Endometrium (tissue), 2 donors: ENCODE results near the gene HOXD9.

Source experiments
- FAIRE-seq: peaks from 2 replicates; lab custom pipeline; 2012; peaks lifted over from hg19 to GRCh38; lab: Jason Lieb, UNC
- donor health status: control.
- donor health status: control.

Gene HOXD9

DNA sequence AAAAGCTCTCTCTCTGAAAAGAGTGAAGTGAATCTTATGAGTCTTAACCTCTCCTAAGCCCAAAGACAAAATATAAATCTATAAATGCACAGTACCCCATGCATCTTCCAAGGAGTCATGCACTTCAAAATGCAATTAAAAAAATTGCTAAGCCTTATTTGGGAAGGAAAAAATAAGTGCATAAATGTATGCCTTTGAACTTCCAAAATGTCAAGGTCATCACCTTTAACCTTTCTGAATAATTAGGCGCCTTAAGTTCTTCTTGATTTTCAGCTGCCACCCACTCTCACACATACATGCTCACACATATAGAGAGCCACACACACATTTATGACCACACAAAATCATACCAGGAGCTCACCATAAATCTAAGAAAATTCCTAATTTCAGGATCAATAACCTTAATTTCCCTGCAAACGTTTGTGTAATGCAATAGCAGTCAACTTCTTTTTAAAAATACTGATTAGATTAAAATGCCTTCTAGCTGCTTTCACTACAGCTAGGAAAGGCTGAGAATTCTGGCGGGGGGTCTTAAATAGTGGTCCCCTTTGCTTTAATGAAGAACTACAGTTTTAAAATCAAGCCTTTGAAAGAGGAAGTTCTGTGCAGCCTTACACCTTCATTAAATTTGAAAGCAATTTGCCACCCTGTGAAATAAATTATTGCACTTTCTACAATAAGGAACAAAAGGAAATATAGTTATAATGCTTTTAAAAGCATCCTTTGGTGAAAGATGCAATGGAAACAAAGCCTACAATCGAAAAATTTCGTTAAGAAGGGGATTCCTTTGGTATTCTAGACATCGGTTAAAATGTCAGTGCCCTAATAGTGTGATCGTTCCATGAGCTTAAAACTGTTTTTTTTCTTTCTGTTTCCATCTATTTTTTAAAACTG is 11.9 kb upstream of the HOXD9 start:
- FAIRE-seq: no peak

DNA sequence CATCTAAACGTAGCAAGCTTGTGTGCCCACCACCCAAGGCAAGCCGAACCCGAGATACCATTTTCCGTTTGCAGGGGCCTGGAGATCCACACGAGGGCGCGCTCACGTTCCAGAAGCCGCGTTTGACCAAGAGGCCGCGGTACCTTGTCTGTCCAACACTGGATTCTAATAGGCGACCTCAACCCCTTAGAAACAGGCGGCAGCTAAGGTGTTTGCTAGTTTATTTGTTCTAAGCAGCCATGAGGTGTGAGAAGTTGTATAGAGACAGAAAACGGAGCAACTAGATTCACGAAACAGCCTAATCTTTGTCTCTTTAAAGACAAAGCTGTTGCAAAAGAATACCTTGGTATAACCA is 11.2 kb upstream of the HOXD9 start:
- peak; percentile 74 for FAIRE-seq

DNA sequence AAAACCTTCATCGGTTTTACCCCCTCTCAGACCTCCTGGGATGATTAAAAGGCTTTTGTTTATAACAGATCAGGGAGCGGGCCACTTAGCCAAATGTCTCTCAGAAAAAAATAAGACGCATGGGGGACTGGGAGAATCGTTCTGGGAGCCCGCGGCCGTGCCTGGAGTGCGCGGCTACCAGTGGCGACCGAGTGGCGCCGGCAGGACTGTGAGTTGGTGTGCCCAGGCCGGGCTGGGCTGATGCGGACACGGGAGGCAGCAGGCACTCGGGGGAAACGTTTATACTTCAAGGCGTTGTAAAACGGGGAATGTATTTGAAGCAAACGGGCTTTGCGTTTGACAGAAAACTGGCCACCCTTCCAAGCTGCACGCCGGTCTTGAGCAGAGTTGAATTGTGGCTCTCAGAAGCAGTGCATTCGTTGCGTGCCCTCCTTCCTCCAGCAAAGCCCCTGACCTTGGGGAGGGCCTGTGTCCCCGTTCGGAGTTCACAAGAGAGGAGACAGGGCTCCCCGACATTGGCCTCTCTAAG is 10.6 kb upstream of the HOXD9 start:
- FAIRE-seq: no peak

DNA sequence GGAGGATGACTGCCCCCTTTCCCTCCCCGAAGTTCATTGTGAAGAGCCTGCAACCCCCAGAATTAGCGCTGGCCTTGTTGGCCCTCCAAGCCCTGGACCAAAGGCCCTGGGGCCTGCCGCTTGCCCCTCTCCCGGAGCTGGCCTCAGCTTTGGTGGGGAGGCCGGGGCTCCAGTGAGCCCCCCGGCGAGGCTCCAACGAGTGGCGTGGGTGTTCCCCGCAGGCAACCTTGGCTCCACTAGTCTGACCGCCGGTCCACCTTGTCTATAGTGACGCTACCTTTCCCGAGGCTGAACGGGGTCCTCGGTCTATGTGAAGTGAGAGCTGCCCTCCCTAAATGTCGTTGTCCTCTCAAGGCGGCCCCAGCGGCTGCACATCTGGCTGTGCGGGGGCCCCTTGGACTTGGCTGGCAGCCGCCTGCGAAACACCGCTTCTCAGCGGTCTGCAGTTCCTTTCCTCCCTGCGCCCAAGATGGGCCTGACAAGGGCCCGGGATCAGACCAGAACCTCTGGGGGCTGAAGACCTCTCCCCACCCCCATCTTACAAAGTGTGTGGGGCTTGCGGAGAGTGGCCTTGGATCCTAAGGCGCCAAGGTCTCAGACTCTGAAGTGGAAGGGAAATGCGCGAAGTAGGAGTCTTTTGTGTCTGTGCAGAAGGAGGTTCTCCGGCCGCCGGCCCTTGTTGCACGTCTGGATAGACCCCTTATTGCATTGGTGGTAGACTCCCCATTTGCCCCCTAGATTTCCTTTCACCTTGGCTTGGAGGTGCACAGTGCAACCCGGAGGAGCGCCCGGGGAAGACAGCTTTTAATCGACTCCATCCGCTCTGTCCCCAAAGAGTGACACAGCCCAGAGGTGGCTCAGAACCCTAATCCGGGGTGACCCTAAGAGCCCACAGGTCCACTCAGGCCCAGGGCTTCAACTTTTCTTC is 9.9 kb upstream of the HOXD9 start:
- FAIRE-seq: no peak

DNA sequence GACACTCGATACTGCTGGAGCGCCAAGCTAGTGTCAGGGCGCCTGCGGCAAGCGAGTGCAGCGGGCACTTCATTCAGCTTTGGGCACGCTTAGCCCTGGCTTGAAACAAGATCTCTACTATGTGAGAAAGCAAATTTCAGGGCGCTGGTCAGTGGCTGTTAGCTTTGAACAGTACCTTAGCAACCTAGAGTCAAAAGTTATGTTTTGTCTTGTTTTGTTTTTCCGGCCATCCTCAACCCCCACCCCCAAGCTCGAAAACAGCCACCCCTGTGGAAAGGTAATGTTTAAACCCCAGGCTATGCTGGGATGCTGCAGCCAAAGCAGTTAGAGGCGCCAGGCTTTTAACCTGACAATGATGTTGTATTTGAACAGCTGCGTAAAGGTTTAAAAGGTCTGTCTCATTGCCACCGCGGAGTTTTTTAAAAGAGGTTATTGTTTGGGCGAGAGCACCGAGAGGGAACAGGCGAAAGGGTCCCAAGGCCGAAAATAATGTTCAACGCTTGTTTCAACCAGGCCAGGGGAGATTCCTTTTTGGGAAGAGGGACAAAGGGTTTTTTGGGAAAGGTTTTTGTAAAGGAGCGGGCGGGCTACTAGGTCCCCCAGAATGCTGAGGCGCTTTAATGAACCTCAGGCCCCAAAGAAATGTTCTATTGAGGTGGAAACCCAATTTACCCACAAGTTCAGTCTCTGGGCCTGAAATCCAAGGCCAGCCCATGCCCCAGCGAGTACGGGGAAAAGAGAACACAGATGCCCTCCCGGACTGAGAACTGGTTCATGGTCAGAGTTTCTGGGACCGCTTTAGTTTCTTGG is 8.2 kb upstream of the HOXD9 start:
- FAIRE-seq: no peak

DNA sequence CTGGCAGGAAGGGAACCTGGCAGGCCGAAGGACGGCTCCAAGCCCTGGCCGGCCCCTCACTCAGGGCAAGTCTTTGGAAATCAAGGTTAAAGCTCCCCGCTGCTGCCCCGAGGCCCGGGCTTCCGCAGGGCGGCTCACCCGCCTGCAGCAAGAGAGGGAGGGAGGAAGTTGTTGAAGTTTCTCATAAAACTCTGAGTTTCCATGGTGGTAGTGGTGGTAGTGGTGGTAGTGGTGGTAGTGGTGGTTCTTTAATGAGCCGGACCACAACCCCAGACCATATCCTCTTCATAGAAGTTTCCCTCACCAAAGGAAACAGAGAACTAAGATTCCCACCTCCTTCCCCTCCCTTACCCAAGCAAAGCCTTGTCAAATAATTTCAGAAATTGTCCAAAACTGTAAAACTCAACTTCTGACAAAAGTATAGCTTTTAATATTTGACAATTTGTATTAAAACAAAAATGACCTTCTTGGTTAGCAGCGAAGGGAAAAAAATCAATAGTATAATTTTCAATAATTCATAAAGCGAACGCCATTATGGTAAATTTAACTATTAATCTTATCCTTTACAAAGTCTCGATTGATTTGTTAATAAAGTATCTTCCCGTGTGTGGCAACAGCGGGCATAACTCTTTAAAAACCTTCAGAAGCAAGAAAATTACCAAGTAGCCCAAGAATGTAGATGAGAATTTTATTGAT is 7.4 kb upstream of the HOXD9 start:
- FAIRE-seq: no peak

DNA sequence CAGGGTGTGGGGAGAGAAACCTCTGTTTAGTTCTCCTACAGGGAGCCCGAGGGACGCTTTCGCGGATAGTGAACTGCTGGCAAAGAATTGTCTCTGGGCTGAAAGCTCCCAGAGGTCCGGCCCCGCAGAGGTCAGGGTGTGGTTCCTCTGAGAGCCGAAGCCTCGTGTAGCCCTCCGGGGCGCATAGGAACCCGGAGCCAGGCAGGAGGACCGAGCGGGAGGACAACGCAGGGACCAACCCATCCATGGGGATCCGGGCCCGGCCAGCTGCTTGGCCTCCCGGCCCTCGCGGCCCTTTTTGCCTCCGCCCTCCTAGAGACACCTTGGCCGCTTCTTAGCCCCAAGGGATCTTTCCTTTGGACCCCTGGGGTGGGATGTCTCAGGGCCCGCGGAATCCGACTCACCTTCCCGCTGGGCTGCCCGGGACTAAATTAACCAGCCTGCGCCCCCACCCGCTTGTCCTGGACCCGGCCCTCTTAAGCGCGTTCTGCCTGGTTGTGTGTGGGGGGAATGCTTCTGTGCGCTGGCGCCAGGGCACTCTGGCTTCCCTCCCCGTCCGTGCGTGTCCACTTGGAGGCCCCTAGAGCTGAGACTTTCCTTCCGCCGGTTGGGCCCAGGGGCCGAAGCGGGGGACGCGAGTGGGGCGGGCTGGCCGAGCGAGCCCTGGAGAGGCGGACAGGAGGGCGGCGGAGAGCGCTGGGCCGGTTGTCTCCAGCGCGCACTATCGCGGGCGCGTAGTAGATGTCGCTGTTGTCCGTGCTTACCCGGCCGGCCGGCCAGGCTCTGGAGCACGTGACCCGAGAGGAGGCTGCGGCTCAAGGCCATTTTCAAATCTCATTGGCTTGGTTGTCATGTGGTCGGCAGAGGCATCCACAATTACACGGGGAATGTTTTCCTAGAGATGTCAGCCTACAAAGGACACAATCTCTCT is 6.4 kb upstream of the HOXD9 start, which contains the start of gene HOXD10:
Gene HOXD10 (plus strand): TSS at position 896 of the 931 bp plus-strand sequence. CDS start 56 bp downstream, outside the sequence.
- no peak for FAIRE-seq

GRCh38 chr2:176117162-176117822 is 5.2 kb upstream of the HOXD9 start:
- FAIRE-seq: no peak

GRCh38 chr2:176117823-176118371 is 4.6 kb upstream of the HOXD9 start:
- no peak for FAIRE-seq

DNA sequence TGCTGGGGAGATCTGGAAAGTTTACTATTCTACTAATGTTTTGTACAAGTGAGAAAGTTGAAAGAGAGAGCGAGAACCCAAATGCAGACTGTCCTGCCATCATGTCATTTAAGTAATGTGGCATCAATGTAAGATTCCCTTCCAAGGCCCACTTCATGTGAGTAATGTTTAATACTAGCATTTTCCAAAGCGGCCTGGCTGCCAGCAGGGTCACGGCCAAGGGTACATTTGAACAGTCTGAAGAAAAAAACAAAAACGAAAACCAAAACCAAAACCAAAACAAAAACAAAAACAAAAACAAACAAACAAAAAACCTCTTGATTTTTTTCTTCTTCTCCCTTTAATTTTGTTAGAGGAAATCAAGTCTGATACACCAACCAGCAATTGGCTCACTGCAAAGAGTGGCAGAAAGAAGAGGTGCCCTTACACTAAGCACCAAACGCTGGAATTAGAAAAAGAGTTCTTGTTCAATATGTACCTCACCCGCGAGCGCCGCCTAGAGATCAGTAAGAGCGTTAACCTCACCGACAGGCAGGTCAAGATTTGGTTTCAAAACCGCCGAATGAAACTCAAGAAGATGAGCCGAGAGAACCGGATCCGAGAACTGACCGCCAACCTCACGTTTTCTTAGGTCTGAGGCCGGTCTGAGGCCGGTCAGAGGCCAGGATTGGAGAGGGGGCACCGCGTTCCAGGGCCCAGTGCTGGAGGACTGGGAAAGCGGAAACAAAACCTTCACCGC is 3.7 kb upstream of the HOXD9 start:
- peak; percentile 64 for FAIRE-seq

GRCh38 chr2:176120364-176121189 is 1.9 kb upstream of the HOXD9 start:
- FAIRE-seq: no peak

- FAIRE-seq: no peak
These were observed 1.1 kb upstream of the HOXD9 start for GRCh38 chr2:176121190-176122051.

DNA sequence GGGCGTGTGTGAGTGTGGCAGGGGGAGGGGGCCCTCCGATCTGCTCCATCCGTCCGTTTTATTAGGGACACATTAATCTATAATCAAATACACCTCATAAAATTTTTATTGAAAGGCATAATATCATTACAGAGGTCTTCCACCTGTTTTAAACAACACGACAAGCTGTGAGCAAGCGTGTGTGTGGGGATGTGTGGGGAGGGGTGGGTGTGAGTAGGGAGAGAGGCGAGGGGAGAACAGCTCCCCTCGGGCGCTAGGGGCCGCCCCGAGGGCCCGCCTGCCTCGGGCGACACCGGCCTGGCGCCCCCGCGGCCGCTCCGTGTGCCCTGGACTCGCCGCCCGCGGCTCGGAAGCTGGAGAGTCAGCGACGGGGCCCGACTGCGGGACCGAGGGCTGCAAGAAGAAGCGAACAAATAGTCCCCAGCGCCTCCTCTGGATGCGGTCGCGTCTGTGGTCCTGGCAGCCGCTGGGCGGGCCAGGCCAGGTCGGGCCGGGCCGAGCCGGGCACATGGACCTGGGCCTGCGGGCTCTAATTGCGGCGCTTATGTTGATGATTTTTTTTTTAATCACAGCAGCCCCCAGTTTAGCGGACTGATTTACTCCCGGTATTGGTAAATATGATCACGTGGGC is 352 bp upstream of the HOXD9 start:
- FAIRE-seq: no peak

DNA sequence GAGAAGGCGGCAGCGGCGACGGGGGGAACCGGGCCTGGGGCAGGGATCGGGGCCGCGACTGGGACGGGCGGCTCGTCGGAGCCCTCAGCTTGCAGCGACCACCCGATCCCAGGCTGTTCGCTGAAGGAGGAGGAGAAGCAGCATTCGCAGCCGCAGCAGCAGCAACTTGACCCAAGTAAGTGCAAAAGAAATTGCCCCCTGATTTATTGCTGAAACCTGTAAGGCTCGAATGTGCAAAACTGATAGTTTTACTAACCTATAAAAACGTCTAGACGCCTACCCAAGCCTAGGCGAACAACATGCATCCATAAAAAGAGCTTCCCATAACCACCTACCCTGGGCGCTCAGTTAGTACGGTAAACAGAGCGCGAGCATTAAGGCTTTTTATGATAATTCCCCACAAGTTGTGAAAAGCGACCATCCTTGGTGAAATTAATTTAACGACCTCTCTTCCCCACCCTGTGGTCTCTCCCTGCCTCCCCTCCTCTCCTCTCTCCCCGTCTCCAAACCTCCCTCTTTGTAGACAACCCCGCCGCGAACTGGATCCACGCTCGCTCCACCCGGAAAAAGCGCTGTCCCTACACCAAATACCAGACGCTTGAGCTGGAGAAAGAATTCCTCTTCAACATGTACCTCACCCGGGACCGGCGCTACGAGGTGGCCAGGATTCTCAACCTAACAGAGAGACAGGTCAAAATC is 1.0 kb downstream of the HOXD9 start:
- FAIRE-seq: no peak
